Gastrocnemius medialis (tissue), 4 donors: ENCODE results near the gene TPM2. TPM values are rescaled to one million over a fixed set of nuclear protein-coding genes. Genes with fewer than 3 reads are reported as not detected.
A peak's percentile ranks its signal among the peaks of the same experiment; 100 is the strongest.

Experiments used
- ATAC-seq, 2 donors: fragments of 150-250 bp; one replicate each; pipeline ENCODE4 v1.9.1; 2016
- DNase-seq, 2 donors: peaks; one replicate each; pipeline ENCODE4 v3.0.0-alpha.2; 2019
- H3K27ac ChIP-seq, 4 donors: fragments of 200-600 bp; sonication (generic); 1 replicate in 1 of 4; 2 replicates in 3 of 4; pipeline ENCODE4 v1.5.1; 2016 to 2018; ENCODE audit warnings: mild to moderate bottlenecking in 2 of 4, moderate library complexity in 1 of 4
- H3K27me3 ChIP-seq, 3 donors: fragments of 200-600 bp; sonication (generic) in 2 of 3; 1 replicate in 1 of 3; 2 replicates in 2 of 3; pipeline versions ENCODE4 v1.5.1 to v1.6.0; 2016 to 2019; ENCODE audit warnings: mild to moderate bottlenecking in 1 of 3, moderate library complexity in 1 of 3
- H3K36me3 ChIP-seq, 2 donors: fragments of 200-600 bp; sonication (generic) in 1 of 2; one replicate each; pipeline ENCODE4 v1.5.1; 2017 to 2018
- H3K4me1 ChIP-seq, 2 donors: fragments of 200-600 bp; sonication (generic) in 1 of 2; one replicate each; pipeline ENCODE4 v1.5.1; 2016 to 2017; ENCODE audit warnings: mild to moderate bottlenecking in 2 of 2
- H3K4me3 ChIP-seq, 4 donors: fragments of 200-600 bp; sonication (generic) in 3 of 4; 1 replicate in 1 of 4; 2 replicates in 3 of 4; pipeline ENCODE4 v1.5.1; 2016 to 2019; ENCODE audit warnings: mild to moderate bottlenecking in 2 of 4
- H3K9me3 ChIP-seq, 3 donors: fragments of 200-600 bp; sonication (generic) in 2 of 3; 1 replicate in 1 of 3; 2 replicates in 2 of 3; pipeline ENCODE4 v1.5.1; 2016 to 2019
- CTCF ChIP-seq, 5 experiments: fragments of 450-650 bp in 3 of 5; fragments of 200-600 bp in 2 of 5; sonication (generic) in 2 of 5; IDR thresholded peaks in 4 of 5; conservative IDR thresholded peaks in 1 of 5; 1 replicate in 4 of 5; 2 replicates in 1 of 5; pipeline ENCODE4 v1.5.1; 2016 to 2019; ENCODE audit warnings: antibody characterized with exemption in 5 of 5, mild to moderate bottlenecking in 3 of 5, moderate library complexity in 3 of 5
- POLR2A ChIP-seq, 2 donors: fragments of 450-650 bp; IDR thresholded peaks; one replicate each; pipeline ENCODE4 v1.6.1; 2017; ENCODE audit warnings: antibody characterized with exemption in 2 of 2, mild to moderate bottlenecking in 2 of 2, moderate library complexity in 2 of 2
- in situ Hi-C, 4 donors: fragments of 200-750 bp; cut with MboI; loops; one replicate each; pipeline versions ENCODE4 v1.15.0 to v1.8.0; 2017; ENCODE audit warnings: low sequenced_read_pairs in 4 of 4
- intact Hi-C: fragments of 100-400 bp; cut with DNase I; formaldehyde crosslinking; loops from one replicate; pipeline ENCODE4 v1.15.1; 2023; ENCODE audit warnings: low total_unique reads
- total RNA-seq, 4 donors: library from RNA; depleted of rRNA; stranded (reverse); fragments of >200 nt; gene quantifications; one replicate each; pipeline versions ENCODE4 v1.1.0 to v1.2.3, GENCODE V29; 2016

TPM2 gene
- total RNA-seq, 4 donors from 2014 or later: 6,121 to 7,913 (median 7,020) TPM

- no peak for ATAC-seq
- H3K36me3 ChIP-seq: peaks cover 11 to 100% of the 10 kb centered on the region in 2 donors
- no peak overlapping the region for H3K27ac ChIP-seq
- no peaks in the 10 kb centered on the region for H3K4me1 ChIP-seq
- TF ChIP-seq POLR2A (IDR thresholded peaks at IDR 0.05) (no peak), CTCF (IDR thresholded peaks at IDR 0.05 in 4 of 5, conservative IDR thresholded peaks at IDR 0.05 in 1 of 5) (no peak)
- no peaks in the 10 kb centered on the region for H3K27me3 ChIP-seq
- no peaks in the 10 kb centered on the region for H3K9me3 ChIP-seq
- no peak for DNase-seq
- in situ Hi-C loops (no loop called here), intact Hi-C loops (no loop called here)
- H3K4me3 ChIP-seq: no peak overlapping the region
Observed at GRCh38 chr9:35718721-35719511, 29.2 kb upstream of the TPM2 start.

- ATAC-seq (no peak), DNase-seq (no peak)
- no peaks in the 10 kb centered on the region for H3K4me1 ChIP-seq
- no peak overlapping the region for H3K27ac ChIP-seq
- no peaks in the 10 kb centered on the region for H3K27me3 ChIP-seq
- in situ Hi-C loops (no loop called here), intact Hi-C loops (no loop called here)
- TF ChIP-seq CTCF (IDR thresholded peaks at IDR 0.05 in 4 of 5, conservative IDR thresholded peaks at IDR 0.05 in 1 of 5) (no peak), POLR2A (IDR thresholded peaks at IDR 0.05) (no peak)
- peaks cover 11 to 100% of the 10 kb centered on the region in 2 donors for H3K36me3 ChIP-seq
- no peak overlapping the region for H3K4me3 ChIP-seq
- H3K9me3 ChIP-seq: no peaks in the 10 kb centered on the region
Observed at GRCh38 chr9:35717132-35717870, 27.6 kb upstream of the TPM2 start.

DNA sequence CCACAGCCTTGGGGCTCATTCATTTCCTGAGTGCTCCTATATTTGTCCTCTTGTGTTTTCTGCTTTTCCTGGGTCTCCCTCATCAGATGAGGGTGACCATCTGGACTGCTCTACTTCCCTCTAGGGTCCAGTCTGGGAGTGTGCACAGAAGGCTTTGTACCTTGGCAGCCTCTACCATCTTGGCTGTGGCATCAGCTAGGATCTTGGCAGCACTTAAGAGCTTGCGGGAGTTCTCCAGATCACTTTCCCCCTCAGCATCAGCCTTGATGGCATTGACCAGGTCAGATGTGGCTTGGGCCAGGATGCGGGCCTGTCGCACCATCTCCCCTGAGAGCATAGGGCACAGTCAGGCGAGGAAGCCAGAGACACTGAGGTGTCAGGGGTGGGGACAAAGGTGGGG, 26.5 kb upstream of the TPM2 start:
- intact Hi-C loops (no loop called here), in situ Hi-C loops (no loop called here)
- Histone ChIP-seq H3K9me3 (no peaks in the 10 kb centered on the region), H3K4me3 (no peak overlapping the region), H3K27me3 (no peaks in the 10 kb centered on the region), H3K27ac (no peak overlapping the region), H3K36me3 (peaks cover 8 to 100% of the 10 kb centered on the region in 2 donors), H3K4me1 (no peaks in the 10 kb centered on the region)
- DNase-seq (no peak), ATAC-seq (peak; percentile 53 to 75)
- TF ChIP-seq POLR2A (IDR thresholded peaks at IDR 0.05): no peak
- TF ChIP-seq CTCF (IDR thresholded peaks at IDR 0.05 in 4 of 5, conservative IDR thresholded peaks at IDR 0.05 in 1 of 5): no peak

DNA sequence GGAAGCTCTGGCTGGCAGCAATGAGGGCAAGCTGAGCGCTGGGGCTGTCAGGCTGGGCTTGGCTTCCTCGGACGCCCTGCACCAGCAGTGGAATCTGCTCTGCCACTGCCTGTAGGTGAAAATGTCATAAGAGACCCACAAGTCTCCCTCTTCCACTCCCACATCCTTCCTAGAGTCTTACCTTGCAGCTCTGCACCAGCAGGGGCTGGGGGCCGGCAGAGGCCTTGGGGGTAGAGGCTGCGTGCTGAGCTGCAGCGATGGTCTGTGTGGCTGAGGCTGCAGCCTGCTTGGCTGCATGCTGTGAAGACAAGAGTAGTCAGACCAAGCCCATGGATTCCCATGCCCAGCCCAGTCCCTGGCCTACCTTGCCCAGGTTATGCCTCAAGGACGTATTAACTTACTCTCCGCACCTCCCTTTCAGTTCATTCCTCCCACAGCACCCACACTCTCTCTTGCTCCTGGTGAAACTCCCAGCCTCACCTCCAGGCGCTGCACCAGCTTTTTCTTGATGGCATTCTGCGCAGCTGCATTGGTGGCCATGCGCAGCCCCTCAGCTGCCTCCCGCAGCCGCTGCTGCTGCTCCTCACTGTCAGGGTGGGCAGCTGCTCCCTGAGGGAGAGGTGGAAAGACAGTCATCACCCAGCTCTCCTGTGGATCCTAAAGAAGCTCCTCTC, 25.0 kb upstream of the TPM2 start:
- intact Hi-C loops: no loop called here
- Histone ChIP-seq H3K27ac (peak overlapping the region in 1 of 4 donors; percentile 18), H3K9me3 (no peaks in the 10 kb centered on the region), H3K36me3 (peaks cover 4 to 96% of the 10 kb centered on the region in 2 donors), H3K4me3 (no peak overlapping the region), H3K4me1 (no peaks in the 10 kb centered on the region), H3K27me3 (no peaks in the 10 kb centered on the region)
- in situ Hi-C loops: no loop called here
- TF ChIP-seq CTCF (IDR thresholded peaks at IDR 0.05 in 4 of 5, conservative IDR thresholded peaks at IDR 0.05 in 1 of 5): no peak
- TF ChIP-seq POLR2A (IDR thresholded peaks at IDR 0.05): no peak
- no peak for DNase-seq
- no peak for ATAC-seq
